C4-2B (cell line): Measurements from ENCODE around the gene PORCN.

Experiments
- CTCF ChIP-seq: fragments of 450-650 bp; conservative IDR thresholded peaks from 2 replicates; pipeline ENCODE4 v1.5.1; 2017; ENCODE audit warnings: mild to moderate bottlenecking
- ZFX ChIP-seq: fragments of 450-650 bp; IDR thresholded peaks from 2 replicates; pipeline ENCODE4 v1.6.1; 2017

- no peak for TF ChIP-seq CTCF
- no peak for TF ChIP-seq ZFX
Observed at GRCh38 chrX:48531358-48531959, 22.7 kb downstream of the PORCN start.
